GM18505 (cell line): ENCODE measurements around the gene CYLD.

Source experiments
- ATAC-seq: cut with Tn5 transposase; IDR thresholded peaks from one replicate; pipeline ENCODE4 v1.9.1; 2021; ENCODE audit not compliant: unreplicated experiment
- POLR2A ChIP-seq: IDR thresholded peaks from 4 replicates; pipeline ENCODE4 v1.6.1; 2011; ENCODE audit warnings: borderline replicate concordance; ENCODE audit not compliant: insufficient read depth, insufficient read length; ENCODE audit errors: extremely low read depth

CYLD gene

GRCh38 chr16:50740736-50741135, 1.1 kb upstream of the CYLD start:
- TF ChIP-seq POLR2A, result no peak
- no peak for ATAC-seq

GRCh38 chr16:50741225-50741780, 583 bp upstream of the CYLD start:
- no peak for TF ChIP-seq POLR2A
- ATAC-seq, result no peak

- peak; percentile 7 for ATAC-seq
- no peak for TF ChIP-seq POLR2A
Observed at GRCh38 chr16:50742576-50743200, 802 bp downstream of the CYLD start.

GRCh38 chr16:50743581-50744225, 1.8 kb downstream of the CYLD start:
- no peak for ATAC-seq

GRCh38 chr16:50744881-50745280, 3.0 kb downstream of the CYLD start:
- no peak for TF ChIP-seq POLR2A
- ATAC-seq, result no peak

More at GRCh38 chr16:50743581-50744225, 1.8 kb downstream of the CYLD start:
- TF ChIP-seq POLR2A, result no peak

- no peak for TF ChIP-seq POLR2A
- no peak for ATAC-seq
Observed at GRCh38 chr16:50745940-50746339, 4.1 kb downstream of the CYLD start.

- TF ChIP-seq POLR2A, result no peak
- ATAC-seq, result peak; percentile 54
Observed at GRCh38 chr16:50747207-50747956, 5.5 kb downstream of the CYLD start.

GRCh38 chr16:50751528-50751927, 9.6 kb downstream of the CYLD start:
- no peak for TF ChIP-seq POLR2A
- ATAC-seq, result no peak

- no peak for ATAC-seq
Observed at GRCh38 chr16:50752471-50753235, 10.8 kb downstream of the CYLD start.

GRCh38 chr16:50756473-50756872, 14.6 kb downstream of the CYLD start:
- TF ChIP-seq POLR2A, result no peak
- no peak for ATAC-seq

More at GRCh38 chr16:50752471-50753235, 10.8 kb downstream of the CYLD start:
- TF ChIP-seq POLR2A, result no peak

GRCh38 chr16:50761267-50761666, 19.4 kb downstream of the CYLD start:
- TF ChIP-seq POLR2A, result no peak
- ATAC-seq, result no peak

- ATAC-seq, result no peak
- TF ChIP-seq POLR2A, result no peak
Observed at GRCh38 chr16:50762241-50762640, 20.4 kb downstream of the CYLD start.

- no peak for TF ChIP-seq POLR2A
- ATAC-seq, result no peak
Observed at GRCh38 chr16:50763211-50763610, 21.3 kb downstream of the CYLD start.
